ENCODE measurements around the gene HDDC2.

DNA sequence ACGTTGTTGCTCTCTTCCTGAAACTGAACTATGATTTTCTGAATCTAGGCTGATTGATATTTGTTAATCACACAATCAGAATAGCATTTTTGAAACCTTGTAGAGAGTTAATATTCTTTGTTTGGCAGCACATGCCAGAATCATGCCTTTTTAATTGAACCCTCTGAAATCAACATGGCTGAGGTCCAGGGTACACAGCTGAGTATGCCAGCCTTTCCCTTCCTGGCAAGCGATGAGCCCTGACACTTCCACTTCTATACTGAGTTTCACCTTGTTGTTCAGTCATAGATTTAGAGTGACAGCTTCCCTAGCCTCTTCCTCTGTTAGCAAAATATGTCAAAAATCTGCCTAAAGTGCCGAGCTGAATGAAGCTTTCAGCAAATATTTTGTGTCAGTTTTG is 6.8 kb downstream of the HDDC2 start:
- TF ChIP-seq CTCF (conservative IDR thresholded peaks at IDR 0.05; ENCODE audit: low read depth, low read length) (no peak), EZH2phosphoT487 (IDR thresholded peaks at IDR 0.05; ENCODE audit: borderline replicate concordance, low read length) (no peak)
